Measurements from ENCODE around the gene CBLN1. TPM values are rescaled to one million over a fixed set of nuclear protein-coding genes. Genes with fewer than 3 reads are reported as not detected.
"Not testable (repeated sequence)": the region's sequence is repeated elsewhere in the genome, so short reads cannot be mapped to it uniquely, and the experiment has no call there.

CBLN1 gene
- total RNA-seq, 1 experiment from 2014 or later, result not detected

DNA sequence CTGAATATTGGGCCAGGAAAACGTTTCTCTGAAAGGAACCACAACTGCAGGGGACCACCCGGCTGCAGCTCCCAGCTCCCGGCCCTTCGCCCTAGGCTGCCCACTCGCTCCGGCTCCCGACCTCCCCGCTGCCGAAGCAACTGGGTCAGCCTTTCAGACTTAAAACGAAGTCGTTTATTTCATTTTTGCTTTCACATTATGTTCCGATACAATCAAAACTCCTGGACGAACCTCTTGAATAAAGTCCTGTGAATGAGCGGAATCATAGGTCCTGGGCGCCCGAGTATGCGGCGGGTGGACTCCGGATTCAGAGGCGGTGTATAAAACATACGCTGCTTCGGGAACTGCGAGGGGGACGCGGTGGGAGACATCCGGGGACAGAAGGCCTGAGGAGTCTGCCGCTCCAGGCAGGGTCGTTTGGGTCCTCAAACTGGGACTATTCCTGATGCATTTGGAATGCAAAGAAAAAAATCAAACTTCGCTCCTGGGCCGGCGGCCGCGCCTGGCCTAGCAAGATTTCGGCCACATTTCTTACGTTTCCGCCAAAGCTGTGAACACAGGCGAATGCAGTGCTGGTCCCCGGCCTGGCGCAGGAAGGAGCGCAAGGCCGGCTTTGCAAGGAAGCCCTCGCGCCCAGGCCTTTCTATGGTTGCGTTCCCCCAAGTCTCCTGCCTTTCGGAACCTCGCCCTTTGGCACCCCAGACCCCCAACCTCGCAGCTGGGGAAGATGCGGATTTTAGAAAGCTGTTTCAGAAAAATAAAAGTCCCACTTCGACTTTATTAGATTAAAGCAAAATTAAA, 3.7 kb downstream of the CBLN1 start:
- DNase-seq (ENCODE audit: low spot score), result no peak

DNA sequence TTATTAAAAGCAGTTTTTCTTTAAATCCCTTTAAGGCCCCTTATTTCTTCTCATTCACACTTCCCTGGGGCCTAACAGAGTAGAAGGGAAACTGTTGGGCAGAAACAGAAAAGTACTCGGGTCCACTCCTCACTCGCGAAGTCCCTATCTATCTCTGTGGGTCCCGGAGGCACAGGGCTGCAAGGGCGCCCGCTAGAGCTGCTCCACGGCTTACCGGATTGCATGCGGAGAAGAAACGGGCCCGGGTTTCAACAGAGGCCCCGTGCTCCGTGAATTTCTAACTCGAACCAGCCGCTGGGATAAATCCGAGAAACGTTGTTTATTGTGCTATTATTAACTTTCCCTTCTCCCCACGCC, 4.3 kb downstream of the CBLN1 start:
- DNase-seq (ENCODE audit: low spot score), result no peak

DNA sequence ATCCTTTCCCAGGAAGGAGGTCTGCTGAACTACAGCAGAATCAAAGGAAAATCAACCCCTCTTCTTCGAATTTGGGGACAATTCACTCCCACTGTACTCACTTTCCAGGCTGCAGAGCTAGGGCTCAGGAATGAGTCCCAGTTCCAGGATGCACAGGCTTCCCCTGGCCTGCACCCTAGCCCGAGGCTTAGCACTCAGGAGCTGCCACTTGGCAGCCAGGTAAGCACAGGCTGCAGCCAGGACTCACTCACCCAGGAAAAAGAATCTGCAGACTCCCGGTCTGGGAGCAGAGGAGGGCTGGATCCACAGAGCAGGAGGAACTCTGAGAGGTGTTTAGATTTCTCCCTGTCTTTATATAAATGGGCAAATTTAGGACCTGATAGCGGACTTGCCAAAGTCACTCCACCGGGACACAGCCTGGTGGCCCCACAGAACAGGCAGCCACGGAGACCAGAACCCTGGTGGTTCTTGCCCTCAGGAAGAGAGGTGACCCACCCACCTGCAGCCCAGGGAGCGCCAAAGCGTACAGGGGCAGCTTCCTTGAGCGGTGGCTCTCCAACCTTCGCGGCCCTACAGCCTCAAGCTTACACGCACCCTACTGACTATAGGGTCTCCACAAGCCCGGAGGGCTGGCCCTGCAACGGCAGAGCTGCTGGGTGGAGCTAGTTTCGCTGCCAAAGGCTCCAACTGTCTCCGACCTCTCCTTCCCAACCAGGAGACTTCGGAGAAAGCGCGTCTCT, 4.8 kb downstream of the CBLN1 start:
- DNase-seq (ENCODE audit: low spot score), result no peak

GRCh38 chr16:49275870-49276269, 5.8 kb downstream of the CBLN1 start:
- no peak for DNase-seq (ENCODE audit: low spot score)

DNA sequence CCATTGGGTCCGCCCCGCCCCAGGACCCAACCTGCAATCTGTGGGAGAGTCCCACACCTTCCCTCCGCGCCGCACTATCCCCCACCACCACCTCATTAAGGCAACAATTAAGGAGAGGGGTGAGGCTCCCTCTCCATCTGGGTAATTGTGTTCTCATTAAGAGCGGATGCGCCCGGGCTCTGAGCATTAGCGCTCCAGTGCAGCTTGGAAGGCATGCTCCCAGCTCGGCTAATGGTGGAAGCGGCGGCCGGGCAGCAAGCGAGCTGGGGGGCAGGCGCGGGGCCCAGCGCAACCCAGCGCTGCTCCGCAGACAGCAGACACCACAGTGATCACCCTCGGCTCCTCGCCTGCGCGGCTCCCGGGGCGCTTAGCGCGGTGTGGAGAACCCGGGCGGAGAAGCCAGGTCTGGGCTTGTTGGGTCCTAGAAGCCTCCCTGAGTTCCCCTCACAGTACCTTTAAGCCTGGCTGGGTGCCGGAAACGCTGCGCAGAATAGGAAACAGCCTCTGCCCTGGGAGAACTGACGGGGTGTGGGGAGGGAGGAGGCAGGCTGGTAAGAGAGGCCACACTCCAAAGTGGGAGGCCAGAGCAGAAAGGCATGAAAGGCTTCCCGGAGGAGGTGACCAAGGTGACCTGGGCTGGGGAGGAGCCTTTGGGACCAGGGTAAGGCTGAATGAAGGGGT, 6.4 kb downstream of the CBLN1 start:
- no peak for DNase-seq (ENCODE audit: low spot score)

GRCh38 chr16:49274591-49274990, 7.0 kb downstream of the CBLN1 start:
- DNase-seq (ENCODE audit: low spot score), result no peak

DNA sequence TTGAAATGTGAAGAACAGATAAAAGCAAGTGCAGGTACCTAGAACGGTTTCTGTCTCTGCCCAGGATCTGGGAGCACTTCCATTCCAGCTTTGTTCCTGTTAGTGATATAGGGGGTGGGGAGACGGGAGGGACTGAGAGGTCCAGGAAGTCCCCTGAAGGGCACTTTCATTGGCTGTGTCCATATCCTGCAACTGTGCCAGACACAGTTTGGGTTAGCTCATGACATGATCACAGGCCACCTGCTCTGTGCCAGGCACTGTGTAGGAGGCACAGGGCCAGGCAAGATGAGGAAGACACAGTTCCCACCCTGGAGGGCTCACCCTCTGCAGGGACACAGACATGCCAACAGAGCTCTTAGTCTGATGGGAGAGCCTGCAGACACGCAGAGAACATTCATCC, 7.9 kb downstream of the CBLN1 start:
- no peak for DNase-seq (ENCODE audit: low spot score)

DNA sequence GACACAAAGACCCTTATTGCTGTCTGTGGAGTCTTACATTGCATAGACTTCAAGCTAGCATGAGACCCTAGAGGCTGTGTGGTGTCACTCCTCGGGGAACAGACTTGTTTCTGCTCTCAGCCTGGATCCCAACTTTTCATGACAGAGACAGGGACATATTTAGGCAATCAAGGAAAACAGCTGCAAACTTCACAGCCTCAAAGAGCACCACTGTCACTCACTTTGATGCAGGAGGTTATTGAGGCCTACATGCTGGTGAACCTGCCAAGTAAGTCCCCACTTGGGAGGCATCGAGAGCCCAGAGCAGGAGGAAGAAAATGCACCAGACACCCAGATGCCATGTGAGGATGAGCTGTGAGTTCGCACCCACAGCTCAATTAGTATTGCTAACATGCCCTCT, 10.3 kb downstream of the CBLN1 start:
- DNase-seq (ENCODE audit: low spot score), result no peak

GRCh38 chr16:49269201-49269600, 12.4 kb downstream of the CBLN1 start:
- DNase-seq (ENCODE audit: low spot score), result no peak

DNA sequence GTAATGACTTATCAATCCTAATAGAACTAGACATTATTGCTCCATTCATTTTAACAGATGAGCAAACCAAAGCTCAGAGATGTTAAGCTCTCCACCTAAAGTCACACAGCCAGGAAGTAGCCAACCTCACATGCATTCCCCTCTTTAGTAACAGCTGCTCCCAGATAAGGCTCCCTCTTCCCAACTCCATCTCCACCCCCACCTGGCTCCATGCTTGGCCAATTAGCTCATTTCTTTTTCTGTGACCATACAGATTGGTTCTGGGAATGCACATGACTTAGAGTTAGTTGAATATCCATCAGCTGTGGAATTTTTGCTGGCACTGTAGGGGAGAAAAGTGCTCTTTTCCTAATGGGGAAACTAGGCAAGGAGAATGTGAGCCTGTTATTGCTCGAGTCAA, 13.0 kb downstream of the CBLN1 start:
- no peak for DNase-seq (ENCODE audit: low spot score)

DNA sequence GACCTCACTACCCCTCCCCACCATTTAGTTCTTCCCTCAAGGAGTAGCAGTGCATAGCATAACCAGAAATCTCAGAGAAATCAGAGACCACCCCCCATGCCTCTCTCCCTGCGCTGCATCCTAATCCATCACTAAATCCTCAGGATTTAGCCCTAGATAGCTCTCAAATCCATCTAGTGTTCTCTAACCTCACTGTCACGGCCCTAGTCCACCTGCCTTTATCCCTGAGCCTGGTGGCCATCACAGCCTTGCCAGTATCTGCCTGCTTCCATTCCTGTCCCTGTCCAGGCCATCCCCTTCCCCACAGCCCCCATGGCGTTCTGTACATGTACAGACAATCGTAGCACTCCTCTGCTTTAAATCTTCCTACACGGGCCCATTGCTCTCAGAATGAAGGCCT, 19.1 kb downstream of the CBLN1 start:
- no peak for DNase-seq (ENCODE audit: low spot score)

- DNase-seq (ENCODE audit: low spot score), result no peak
Observed at GRCh38 chr16:49261930-49262329, 19.7 kb downstream of the CBLN1 start.

DNA sequence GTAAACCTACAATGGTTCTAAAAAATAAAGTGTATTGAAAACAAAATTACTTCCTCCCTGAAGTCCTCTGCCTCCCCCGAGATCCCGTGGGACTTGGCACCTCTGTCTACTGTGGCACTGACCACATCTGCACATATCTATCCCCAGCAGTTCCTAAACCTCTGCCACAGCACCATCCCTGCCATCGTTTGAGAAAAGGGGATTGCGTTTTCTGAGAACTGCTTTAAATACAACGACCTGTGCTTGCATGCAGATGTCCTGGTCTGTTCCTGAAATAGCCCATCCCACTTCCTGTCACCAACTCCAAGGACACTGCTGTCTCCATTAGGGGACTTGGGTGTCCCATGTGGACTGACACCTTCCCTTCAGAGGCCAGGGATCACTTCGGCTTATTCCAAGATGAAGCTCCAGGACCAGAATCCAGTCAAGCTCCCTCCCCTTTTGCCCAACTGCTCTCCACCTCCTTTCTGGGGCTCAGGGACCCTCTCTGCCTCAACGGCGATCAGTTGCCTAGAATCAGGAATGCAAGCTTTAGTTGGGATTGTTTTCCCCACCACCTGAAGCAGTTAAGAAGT, 20.6 kb downstream of the CBLN1 start:
- no peak for DNase-seq (ENCODE audit: low spot score)

- DNase-seq (ENCODE audit: low spot score), result no peak
Observed at GRCh38 chr16:49260253-49260652, 21.4 kb downstream of the CBLN1 start.

- no peak for DNase-seq (ENCODE audit: low spot score)
Observed at GRCh38 chr16:49259330-49259729, 22.3 kb downstream of the CBLN1 start.

DNA sequence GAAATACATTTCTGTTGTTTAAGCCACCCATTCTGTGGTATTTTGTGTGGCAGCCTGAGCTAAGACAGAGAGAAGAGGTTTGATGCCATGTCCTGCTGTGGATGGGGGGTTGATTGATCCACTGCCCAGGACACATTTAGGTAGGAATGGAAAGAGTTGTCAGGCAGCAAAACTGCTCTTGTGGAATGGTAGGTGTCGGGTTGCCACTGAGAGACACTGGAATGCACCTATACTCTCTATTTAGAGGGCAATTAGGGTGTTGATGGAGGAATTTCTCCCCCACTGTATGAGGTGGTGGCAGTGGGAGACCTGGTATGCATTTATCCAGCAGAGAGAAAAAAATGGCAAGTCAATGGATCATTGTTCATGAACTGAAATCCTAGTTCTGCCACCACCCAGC, 30.9 kb downstream of the CBLN1 start:
- DNase-seq (ENCODE audit: low spot score), result no peak

- no peak for DNase-seq (ENCODE audit: low spot score)
Observed at GRCh38 chr16:49248227-49248626, 33.4 kb downstream of the CBLN1 start.

DNA sequence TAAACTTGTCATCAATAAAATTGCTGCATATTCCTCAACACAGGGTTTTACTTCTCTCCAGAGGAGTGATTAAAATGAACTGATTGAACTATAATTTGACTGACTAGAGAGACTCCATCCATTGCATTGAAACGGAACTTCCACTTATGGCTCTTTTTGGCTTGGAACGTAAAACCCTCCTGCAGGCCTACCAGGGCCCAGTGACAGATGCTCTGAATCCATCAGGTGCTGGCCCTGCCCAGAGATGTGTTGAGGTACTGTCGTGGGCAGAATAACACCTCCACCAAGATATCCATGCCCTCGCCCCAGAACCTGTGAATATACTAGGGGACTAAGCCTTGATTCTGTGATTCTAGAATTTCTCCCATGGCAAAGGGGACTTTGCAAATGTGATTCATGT, 45.4 kb downstream of the CBLN1 start:
- no peak for DNase-seq (ENCODE audit: low spot score)

- not testable (repeated sequence) for DNase-seq (ENCODE audit: low spot score)
Observed at GRCh38 chr16:49228335-49228734, 53.3 kb downstream of the CBLN1 start.

Measured in A172 (cell line).